Measurements from ENCODE around the gene TEX10.
"Not testable (repeated sequence)": the region's sequence is repeated elsewhere in the genome, so short reads cannot be mapped to it uniquely, and the experiment has no call there.

TEX10 gene

GRCh38 chr9:100352727-100353505 is at the start of gene TEX10:
TEX10 (minus strand) TSS chr9:100352942; CDS start chr9:100349363, 3,579 bp downstream.
- peak; percentile 16 to 89 (median 78) for DNase-seq

DNA sequence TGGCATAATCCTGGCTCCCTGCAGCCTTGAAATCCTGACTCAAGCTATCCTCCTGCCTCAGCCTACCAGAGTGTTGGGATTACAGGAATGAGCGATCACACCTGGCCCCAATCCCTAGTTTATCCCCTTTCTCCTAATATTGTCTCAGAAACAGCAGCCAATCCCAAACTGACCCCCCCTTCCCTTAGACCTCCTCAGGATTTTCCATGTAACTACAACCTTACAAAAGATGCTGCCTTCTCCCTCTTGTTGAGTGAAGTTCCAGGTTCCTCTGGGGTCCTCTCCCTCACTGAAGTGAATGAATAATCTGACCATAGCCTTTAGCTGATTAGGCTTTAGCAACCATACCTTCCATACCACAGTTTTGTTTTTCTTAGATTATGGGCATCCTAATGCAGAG is 48.3 kb upstream of the TEX10 start:
- no peak for DNase-seq

DNA sequence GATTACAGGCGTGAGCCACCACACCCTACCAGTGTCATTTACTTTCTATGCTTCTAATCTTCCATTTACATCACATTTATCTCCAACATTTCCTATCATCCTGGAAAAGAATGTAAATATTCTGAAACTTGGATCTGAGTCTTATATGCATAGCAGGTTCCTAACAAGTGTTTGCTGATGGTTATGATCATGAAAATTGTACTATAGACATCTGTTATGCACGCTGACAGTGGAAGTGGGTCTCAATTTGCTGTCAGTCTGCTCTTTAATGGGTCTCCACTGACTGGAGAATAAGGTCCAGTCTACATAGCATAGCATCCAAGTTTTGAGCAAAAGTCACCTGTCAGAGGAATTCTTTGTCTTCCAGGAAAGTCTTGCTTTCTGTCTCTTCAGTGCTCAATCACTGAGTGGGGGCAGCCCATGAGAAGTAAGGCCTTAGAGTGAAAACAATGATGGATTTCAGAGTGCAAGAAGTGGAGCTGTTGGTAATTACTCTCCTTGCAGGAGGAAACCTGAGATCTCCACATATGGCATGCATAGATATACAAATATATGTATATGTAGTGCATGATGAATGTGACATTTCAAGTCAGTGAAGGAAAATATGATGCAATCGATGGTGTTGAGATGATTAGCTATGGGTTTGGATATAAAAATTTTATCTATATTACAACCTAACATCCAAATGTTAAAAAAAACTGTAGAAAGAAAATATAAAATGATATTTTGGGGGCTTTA is 45.0 kb upstream of the TEX10 start:
- no peak for DNase-seq

GRCh38 chr9:100396769-100397168 is 44.0 kb upstream of the TEX10 start:
- no peak for DNase-seq

DNA sequence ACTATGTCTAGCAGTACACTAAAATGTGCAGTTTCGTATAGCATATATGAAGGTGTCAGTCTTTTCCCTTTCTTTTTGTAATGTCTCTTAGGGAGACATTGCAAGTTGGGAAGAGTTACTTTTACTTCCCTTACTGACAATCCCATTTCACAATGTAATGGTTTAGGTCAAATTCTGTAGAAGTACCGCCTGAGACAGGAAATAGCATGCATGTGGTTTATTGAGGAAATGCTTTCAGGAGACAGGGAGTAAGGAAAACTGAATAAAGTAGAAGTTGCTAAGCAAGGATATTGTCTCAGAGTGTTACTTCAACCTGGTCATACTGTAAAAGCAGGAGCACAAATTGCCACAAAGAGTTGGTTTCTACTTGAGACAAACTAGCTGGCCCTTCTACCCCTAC is 42.1 kb upstream of the TEX10 start:
- no peak for DNase-seq

DNA sequence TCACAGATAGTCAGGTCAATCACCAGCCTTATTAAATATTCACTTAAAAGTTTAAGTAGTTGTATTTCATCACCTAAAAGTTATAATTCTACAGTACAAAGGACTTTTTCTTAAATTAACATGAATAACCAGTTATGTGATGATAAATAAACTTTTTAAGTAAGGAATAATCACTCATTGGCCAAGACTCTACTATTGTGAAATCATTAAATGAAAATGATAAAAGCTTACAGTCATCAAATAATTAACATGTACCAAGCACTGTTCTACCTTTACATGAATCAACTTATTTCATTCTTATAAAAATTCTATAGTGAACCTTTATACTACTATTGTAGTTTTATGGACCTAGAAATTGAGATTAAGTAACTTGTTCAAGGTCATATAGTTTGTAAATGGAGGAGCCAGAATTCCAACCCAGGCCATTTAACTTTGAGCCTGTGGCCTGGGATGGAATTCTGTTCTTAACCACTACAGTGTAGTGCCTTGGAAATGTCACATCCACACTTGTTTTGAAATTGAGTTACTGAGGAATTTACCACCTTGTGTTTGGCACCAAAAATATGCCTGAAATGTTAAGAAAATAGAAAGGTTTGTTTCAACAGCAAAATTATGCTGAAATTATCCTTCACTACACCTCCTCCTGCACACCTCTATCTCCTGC is 41.4 kb upstream of the TEX10 start:
- no peak for DNase-seq

GRCh38 chr9:100392989-100393388 is 40.2 kb upstream of the TEX10 start:
- not testable (repeated sequence) for DNase-seq

- no peak for DNase-seq
These were observed 27.1 kb upstream of the TEX10 start for GRCh38 chr9:100379862-100380261.

GRCh38 chr9:100377015-100377414 is 24.3 kb upstream of the TEX10 start:
- DNase-seq: no peak

- no peak for DNase-seq
These were observed 22.9 kb upstream of the TEX10 start for GRCh38 chr9:100375658-100376057.

DNA sequence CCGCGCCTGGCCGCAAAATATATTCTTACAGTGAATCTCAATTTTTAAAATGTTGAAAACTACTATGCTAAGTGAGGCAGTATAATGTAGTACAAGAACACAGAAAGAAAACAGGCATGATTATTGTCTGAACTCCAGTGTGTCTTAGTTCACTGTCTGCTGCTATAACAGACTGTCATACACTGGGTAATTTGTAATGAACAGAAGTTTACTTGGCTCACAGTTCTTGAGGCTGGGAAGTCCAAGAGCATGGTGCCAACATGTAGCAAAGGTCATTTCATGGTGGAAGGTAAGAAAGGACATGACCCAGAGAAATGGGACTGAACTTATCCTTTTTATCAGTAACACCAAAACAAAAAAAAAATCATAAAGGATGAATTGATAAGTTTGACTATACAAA is 19.9 kb upstream of the TEX10 start:
- DNase-seq: no peak

DNA sequence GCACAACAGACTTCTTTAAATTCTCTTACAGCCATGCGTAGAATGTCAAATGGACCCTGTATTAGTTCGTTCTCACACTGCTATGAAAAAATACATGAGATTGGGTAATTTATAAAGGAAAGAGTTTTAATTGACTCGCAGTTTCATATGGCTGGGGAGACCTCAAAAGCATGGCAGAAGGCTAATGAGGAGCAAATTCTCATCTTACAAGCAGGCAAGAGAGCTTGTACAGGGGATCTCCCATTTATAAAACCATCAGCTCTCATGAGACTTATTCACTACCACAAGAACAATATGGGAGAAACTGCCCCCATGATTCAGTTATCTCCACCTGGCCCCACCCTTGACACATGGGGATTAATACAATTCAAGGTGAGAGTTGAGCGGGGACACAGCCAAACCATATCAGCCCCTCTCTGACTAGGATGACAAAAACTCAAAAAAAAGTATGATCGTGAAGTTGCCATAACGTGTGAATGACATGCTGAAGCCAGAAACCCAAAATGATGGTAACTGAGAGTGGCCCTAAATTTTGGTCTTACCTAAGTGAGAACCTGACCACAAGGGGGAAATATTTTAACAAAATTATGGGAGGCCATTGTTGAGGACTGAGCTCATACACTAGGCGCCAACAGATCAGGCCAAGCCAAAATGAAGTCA is 17.5 kb upstream of the TEX10 start:
- no peak for DNase-seq

GRCh38 chr9:100368672-100369071 is 15.9 kb upstream of the TEX10 start:
- DNase-seq: no peak

DNA sequence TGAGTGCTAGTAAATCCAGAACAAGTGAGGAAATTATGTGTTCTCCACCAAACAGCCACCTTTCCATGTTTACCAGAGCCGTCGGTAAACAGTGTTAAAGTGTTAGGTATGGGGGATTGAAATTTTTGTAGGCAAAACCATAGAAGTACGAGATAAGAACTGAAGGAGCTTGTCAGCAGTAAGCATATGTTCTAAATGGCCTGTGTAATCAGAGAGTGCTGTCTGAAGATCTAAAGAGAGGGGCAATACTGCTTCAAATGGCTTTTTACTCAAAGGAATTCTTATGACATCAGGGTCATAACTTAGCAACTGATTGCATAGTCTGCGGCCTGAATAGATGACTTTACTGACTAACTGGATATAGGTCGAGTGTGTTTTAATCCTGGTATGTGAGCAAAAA is 13.4 kb upstream of the TEX10 start:
- DNase-seq: no peak

DNA sequence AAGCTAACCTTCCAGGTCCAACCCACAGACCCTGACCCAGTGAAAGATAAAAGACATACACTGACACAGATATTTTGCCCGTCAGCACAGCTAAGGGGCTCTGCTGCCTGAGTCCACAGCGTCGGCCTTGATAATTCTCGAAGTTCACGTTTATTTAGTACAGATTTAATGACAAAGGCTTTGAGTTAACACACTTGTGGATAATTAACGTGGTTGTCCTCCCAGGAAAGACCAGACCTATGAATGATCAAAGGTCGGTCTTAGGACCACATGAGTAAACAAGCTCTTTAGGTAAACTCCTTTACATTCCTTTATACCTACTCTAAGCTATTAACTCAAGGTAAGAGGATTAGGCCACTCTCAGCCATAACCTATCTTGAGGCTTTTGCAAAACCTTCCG is 11.3 kb upstream of the TEX10 start:
- DNase-seq: no peak

DNA sequence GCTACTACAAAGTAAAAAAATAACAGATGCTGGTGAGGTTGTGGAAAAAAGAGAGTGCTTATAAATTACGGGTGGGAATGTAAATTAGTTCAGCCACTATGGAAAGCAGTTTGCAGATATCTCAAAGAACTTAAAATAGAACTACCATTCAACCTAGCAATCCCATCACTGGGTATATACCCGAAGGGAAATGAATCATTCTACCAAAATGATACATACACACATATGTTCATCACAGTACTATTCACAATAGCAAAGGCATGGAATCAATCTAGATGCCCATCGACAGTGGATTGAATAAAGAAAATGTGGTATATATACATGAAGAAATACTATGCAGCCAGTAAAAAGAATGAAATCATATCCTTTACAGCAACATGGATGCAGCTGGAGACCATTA is 6.3 kb upstream of the TEX10 start:
- DNase-seq: no peak

DNA sequence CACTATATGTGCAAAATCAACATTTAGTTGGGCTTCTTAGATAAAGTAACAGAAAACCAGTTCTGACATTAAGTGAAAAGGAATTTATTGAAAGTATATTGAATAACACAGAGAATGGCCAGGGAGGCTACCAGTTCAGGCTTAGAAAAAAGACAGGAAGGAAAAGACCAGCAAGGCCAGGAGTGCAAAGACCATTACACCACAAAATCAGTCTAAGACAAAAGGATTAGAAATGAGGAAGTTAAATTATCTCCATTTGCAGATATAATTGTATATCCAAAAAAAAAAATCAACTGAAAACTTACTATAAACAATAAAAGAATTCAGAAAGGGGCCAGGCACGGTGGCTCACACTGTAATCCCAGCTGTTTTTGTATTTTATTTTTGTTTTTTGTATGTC is 4.8 kb upstream of the TEX10 start:
- no peak for DNase-seq

- no peak for DNase-seq
These were observed 2.8 kb upstream of the TEX10 start for GRCh38 chr9:100355561-100355960.

DNA sequence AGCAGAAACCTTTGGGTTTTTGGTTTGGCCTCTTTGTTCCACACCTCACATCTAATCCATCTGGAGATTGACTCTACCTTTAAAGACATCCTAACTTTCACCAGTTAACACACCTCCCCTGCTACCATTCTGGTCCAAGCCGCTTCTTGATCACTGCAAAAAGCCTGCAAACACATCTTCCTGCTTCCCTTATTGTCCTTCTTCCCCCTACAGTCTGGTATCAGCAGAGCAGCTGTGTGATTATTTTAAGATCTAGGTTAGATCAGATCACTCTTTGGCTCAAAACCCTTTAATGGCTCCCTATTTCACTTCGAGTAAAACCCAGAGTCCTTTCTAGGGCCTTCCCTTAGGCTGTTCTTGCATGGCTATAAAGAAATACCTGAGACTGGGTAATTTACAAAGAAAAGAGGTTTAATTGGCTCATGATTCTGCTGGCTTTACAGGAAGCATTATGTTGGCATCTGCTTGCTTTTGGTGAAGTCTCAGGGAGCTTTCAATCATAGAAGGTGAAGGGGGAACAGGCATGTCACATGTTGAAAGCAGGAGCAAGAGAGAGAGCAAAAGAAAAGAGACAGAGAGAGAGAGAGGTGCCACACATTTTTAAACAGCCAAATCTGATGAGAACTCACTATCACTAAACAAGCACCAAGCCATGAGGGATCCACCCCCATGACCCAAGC is 1.5 kb upstream of the TEX10 start:
- DNase-seq: no peak

DNA sequence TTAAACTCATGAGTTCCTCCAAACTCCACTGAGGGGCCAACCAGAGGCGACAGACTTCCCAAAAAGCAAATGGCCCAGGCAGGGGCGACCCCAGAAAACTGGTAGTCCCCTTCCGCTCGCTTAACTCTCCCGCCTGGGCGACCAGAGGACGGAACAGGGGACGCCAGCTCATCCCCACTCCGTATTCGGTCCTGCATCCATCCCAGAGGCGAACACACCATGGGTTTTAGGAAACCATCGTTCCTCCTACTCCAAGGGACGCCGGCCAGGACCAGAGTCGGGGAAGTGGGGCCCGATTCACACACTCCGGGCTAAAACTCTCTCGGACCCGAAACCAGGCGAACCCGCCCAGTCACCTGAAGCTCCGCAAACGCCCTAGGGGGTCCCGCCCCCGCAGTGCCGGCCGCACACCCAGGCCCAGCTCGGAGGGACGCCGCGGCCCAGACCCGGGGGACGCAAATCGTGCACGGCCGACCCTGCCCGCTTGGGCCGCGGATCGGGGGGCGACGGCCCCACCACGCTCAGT is 478 bp downstream of the TEX10 start:
- peak in 10 of 14 donors; percentile 13 to 70 (median 43) for DNase-seq

GRCh38 chr9:100351508-100351907 is 1.2 kb downstream of the TEX10 start:
- DNase-seq: no peak

DNA sequence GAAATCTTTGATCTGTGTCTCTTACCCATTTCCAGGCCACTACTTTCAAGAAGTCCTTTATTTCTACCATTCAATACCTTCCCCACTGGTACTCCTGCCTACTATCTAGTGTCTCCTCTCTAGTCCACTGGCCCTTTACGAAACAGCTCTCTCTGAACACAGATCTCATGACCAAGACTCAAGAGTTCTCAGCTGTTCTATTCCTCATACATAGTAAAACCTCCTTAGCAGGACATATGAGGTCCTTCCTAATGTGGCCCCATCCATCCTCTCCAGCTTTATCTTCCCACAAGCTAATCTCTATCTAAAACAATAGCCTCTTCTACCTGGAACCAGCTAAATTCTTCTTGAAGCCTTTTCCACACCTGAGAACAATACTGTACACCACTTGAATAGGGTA is 2.6 kb downstream of the TEX10 start:
- DNase-seq: no peak

Data from C1 segment of cervical spinal cord (tissue), 14 donors.